Activated CD4-positive, alpha-beta T cell treated with anti-CD3 and anti-CD28 coated beads, Interleukin-2, Interleukin-6, amounts not matched to agents 100 ng/mL and 50 ng/mL, durations not matched to agents 16 hours and 8 hours (primary cell): ENCODE measurements around the gene ACVRL1.
A peak's percentile ranks its signal among the peaks of the same experiment; 100 is the strongest.

Source experiments
- DNase-seq: peaks from one replicate; pipeline ENCODE4 v3.0.0-alpha.2; 2020

Gene ACVRL1

DNA sequence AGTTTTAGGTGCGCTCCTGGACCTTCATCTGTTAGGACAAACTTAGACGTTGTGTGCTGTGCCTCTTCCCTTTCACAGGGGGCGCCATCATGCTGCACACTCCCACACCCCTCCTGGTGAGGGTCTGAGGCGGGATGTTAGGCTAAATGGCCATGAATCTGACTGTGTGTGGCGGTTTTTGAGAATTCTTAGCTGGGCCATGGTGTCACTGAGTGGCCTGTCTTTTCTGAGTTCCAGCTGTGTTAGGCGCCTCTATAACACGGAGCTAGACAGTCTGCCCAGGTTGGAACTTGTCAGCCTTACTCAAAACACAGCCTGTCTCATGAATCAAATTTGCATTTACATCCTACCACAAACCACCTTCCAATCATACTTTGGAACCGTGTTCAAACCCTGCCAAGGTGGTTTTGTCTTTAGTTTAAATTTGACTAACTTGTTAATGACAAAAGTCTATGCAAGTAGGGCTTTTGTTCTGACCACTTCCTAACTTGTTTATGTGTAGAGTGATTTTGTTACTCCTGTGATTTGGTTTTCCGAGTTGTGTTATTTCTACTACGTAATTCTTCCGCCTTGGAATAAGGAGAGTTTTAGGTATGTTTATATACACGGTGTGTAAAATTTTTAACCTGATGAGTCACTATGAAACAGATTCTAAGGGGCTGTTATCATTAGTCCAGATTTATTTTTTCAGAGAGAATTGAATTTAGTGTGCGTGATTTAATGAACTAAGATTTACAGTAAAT is 63.8 kb downstream of the ACVRL1 start:
- peak; percentile 93 for DNase-seq

DNA sequence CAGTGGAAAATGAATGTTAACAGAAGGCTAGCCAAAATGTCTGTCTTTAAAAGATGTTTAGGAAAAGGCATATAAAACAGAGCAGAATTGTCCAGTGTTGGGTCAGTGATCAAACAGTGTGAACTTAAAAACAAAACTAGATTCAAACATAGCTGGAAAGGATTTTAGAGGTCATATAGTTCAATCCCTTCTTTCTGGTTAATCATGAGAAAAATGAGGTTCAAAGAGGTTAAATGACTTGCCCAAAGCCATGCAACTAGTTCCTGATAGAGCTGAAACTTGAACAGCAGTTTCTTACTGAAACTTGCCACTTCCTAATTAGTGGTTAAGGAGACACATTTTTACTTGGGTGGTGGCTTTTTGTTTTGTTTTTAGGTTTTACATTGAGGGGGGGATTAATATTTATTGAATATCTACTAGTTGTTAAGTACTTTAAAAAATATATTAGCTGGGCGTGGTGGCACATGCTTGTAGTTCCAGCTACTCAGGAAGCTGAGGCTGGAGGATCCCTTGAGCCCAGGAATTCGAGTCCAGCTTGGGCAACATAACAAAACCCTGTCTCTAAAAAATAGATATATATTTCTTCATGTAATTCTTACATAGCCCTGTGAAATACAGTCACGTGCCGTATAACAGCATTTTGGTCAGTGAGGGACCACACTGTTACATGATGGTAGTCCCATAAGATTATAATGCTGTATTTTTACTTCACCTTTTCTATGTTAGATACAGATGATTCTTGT is 64.5 kb downstream of the ACVRL1 start:
- DNase-seq: peak; percentile 53

DNA sequence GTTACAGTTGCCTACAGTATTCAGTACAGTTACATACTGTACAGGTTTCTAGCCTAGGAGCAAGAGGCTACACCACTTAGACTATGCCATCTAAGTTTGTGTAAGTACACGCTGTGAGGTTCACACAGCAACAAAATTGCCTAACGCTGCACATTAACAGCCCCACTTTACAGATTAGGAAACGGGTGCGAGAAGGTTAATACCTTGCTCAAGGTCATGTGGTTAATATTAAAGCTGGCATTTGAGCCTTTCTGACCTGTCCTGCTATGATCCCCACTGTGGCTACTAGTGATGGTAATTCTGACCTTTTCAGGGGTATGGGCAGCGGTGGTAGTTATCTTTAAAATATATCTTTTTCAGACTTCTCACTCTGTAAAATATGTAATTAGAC is 65.1 kb downstream of the ACVRL1 start:
- peak; percentile 15 for DNase-seq

DNA sequence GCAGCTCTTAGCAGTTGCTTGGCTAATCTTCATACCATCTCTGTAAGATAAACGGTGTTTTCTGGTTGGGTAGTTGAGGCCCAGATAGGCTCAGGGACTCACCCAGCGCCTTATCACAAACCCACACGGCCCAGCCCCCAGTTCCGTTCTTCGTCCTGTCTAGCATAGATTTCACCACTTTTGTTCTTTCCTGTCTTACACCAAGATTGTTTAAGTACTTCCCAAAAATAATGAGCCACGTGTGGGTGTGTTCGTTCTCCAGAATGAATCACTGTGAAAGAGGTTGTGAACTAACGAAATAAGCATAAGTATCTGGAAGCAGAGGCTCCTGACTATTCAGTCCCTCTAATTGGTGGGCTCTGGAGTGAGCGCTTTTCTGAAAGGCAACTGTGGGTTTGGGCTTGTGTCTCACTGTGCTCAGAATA is 65.6 kb downstream of the ACVRL1 start:
- DNase-seq: peak; percentile 80
